GM21786 (cell line): ENCODE data around the gene CLDN18.

Source experiments
- ATAC-seq: cut with Tn5 transposase; IDR thresholded peaks from one replicate; pipeline ENCODE4 v1.9.1; 2021; ENCODE audit not compliant: unreplicated experiment

The CLDN18 gene

GRCh38 chr3:138060792-138061191, 50.8 kb downstream of the CLDN18 start:
- ATAC-seq: peak; percentile 72

GRCh38 chr3:138062037-138062436, 52.1 kb downstream of the CLDN18 start:
- no peak for ATAC-seq

- no peak for ATAC-seq
These were observed 52.7 kb downstream of the CLDN18 start for GRCh38 chr3:138062626-138063025.

GRCh38 chr3:138063416-138063815, 53.5 kb downstream of the CLDN18 start:
- no peak for ATAC-seq

DNA sequence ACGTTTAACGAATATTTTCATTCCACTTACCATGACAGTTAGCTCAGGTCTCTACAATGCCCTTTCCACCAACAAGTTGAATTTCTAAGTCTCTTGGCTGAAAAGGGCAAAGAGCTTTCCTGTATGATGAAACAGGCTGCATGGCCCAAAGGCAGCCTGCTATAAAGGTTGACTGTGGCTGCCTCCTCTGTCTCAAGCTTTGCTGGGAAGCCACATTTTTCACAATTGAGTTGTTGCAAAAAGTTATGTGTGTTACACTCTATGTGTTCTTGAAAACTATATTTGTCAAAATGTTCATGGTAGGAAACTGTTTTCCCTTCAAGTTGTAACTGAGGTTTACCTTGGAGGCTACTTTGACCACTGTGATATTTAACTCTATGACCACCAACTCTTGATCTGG, 56.0 kb downstream of the CLDN18 start:
- ATAC-seq: no peak

DNA sequence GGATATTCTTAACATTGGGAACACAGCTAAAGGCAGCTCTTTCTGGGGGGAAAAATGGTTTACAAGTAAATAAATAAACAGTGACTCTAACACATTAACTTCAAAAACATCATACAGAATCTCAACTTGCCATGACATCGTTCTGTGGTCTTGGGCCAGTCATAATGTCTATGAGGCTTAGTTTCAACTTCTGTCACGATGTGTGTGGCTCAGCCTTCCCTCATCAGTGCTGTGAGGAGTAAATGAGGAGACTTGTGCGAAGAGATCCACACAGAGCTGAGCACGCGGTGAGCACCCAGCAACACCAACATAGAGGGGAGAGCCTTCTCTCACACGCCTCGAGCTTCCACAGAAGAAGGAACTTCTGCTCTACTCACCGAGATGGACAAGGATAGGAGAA, 56.4 kb downstream of the CLDN18 start:
- peak; percentile 81 for ATAC-seq

- ATAC-seq: no peak
These were observed 57.0 kb downstream of the CLDN18 start for GRCh38 chr3:138066972-138067371.

- no peak for ATAC-seq
These were observed 58.1 kb downstream of the CLDN18 start for GRCh38 chr3:138068046-138068445.

DNA sequence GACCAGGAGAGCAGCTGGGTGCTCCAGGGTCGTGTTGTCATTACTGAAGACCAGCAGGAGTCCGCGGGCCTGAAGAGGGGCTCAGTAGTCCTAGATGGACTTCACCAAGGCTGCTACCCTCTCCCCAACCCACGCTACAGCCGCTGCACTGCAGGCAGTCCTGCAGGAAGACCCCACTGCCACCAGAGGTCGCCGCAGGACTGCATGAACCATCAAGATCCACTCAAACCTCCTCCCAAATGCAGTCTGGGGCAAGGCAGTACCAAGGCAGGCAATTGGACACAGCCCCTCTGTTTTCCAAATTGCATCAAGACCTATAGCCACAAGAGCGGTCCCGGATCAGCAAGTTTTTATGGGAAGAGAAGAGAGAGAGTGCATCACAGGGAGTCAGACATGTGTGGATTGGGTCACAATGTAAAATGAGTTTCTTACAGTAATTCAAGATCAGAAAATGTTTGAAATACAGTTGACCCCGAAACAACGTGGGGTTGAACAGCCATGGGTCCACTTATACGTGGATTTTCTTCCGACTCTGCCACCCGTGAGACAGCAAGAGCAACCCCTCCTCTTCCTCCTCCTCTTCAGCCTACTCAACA, 58.7 kb downstream of the CLDN18 start:
- peak; percentile 69 for ATAC-seq

DNA sequence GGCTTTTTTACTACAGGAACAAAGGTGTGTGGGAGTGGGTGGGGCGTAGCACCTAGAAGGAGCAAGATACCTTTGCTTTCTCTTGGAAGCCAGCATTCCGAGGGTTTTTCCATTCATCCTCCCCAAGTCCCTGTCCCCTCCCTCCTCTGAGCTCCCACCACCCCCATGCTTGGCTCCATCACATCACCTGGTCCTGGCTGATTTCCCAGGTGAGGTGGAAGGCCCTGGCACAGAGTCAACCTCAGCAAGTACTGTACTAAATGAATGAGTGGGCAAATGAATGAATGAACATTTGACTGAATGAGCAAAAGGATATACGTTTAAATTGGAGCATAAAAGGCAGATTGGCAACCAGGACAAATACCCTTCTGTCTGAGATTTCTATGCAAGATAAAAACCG, 60.0 kb downstream of the CLDN18 start:
- no peak for ATAC-seq

DNA sequence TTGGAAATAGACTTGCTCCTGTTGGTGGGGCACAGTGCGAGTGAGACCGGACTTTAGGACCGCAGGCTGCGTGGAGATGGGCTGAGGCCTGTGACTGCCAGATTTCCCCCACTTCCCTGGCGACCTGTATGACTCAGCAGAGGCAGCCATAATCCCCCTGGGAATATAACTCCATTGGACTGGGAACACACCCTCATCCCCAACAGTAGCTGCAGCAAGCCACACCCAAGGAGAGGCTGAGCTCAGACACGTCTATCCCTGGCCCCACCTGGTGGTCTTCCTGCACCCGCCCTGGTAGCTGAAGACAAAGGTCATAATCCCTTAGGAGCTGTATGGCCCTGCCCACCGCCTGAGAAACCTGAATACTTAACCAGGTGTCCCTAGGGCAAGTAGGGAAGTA, 62.8 kb downstream of the CLDN18 start:
- no peak for ATAC-seq

- no peak for ATAC-seq
These were observed 68.1 kb downstream of the CLDN18 start for GRCh38 chr3:138078096-138078495.

GRCh38 chr3:138078901-138079344, 69.0 kb downstream of the CLDN18 start:
- no peak for ATAC-seq

DNA sequence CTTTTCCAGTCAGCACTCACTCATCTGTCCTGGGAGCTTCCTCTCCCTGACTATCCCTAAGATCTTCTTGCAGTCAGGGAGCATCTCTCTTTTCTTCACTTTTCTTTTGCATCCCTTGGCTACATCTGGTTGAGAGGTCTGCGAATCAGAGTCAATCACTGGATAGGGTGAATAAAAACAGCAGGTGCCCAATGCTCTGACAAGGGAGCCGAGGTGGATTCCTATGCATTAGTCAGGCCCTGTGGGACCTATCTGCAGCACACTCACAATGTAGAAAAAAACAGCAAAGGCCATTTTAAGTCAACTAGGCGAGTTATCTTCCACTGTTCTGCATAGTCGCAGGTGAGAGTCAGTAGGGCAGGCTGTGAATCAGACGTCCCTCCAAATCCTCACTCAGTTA, 69.9 kb downstream of the CLDN18 start:
- no peak for ATAC-seq

- no peak for ATAC-seq
These were observed 71.6 kb downstream of the CLDN18 start for GRCh38 chr3:138081371-138082084.

GRCh38 chr3:138082085-138082991, 72.4 kb downstream of the CLDN18 start:
- ATAC-seq: no peak

DNA sequence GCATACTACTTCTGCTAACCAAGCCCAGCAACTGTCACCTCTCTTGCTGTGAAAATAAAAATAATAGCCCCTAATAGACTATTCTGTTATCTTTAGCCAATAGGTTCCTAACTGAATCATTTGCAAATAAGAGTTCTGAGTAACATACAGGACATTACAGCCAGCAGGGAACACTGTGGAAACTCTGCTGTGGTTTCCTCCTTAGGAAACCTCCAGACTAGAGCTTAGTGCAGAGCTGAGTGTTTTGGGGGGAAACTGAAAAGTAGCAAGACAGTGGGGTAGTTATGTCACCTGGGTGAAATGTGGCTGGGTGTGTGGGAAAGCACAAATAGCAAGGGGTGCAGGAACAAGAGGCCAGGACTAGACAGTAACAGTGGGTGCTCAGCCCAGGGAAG, 73.0 kb downstream of the CLDN18 start:
- no peak for ATAC-seq
